ENCODE data around the gene CYP1B1.

DNA sequence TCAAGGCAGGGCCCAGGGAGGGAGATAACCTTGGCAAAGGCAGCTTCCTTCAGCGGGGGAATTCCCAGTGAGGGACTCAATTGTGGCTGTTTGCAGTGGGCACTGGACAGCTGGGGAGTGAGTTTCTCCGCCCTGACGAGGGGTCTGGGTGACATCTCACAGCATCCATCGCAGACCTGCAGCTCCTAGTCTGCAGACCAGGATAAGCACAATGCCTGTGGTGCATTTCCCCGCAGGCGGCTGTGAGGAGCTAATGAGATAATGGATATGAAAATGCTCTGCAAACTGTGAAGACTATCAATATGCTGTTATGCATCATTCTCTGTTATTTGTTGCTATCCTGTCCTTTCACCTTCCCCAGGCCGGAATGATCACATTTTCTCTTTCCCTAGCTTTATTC lies 30.0 kb upstream of the CYP1B1 start:
- TF ChIP-seq, protein P1, sequence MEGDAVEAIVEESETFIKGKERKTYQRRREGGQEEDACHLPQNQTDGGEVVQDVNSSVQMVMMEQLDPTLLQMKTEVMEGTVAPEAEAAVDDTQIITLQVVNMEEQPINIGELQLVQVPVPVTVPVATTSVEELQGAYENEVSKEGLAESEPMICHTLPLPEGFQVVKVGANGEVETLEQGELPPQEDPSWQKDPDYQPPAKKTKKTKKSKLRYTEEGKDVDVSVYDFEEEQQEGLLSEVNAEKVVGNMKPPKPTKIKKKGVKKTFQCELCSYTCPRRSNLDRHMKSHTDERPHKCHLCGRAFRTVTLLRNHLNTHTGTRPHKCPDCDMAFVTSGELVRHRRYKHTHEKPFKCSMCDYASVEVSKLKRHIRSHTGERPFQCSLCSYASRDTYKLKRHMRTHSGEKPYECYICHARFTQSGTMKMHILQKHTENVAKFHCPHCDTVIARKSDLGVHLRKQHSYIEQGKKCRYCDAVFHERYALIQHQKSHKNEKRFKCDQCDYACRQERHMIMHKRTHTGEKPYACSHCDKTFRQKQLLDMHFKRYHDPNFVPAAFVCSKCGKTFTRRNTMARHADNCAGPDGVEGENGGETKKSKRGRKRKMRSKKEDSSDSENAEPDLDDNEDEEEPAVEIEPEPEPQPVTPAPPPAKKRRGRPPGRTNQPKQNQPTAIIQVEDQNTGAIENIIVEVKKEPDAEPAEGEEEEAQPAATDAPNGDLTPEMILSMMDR (conservative IDR thresholded peaks at IDR 0.05), result no peak
- TF ChIP-seq EZH2 (IDR thresholded peaks at IDR 0.05; ENCODE audit: low read depth), result no peak
